HG03575 (cell line): ENCODE results near the gene CHRNA4.

ENCODE experiments used
- ATAC-seq: cut with Tn5 transposase; IDR thresholded peaks from one replicate; pipeline ENCODE4 v1.9.1; 2021; ENCODE audit not compliant: unreplicated experiment, insufficient number of reproducible peaks, low FRiP score; ENCODE audit errors: extremely low read depth

CHRNA4 gene

GRCh38 chr20:63328026-63328700 lies 33.0 kb downstream of the CHRNA4 start:
- no peak for ATAC-seq

- no peak for ATAC-seq
Observed at GRCh38 chr20:63327231-63327745, 33.9 kb downstream of the CHRNA4 start.

- ATAC-seq, result no peak
Observed at GRCh38 chr20:63326314-63327230, 34.6 kb downstream of the CHRNA4 start.

- ATAC-seq, result no peak
Observed at GRCh38 chr20:63325554-63326313, 35.4 kb downstream of the CHRNA4 start.

- no peak for ATAC-seq
Observed at GRCh38 chr20:63325021-63325471, 36.1 kb downstream of the CHRNA4 start.

GRCh38 chr20:63323357-63323981 lies 37.7 kb downstream of the CHRNA4 start:
- no peak for ATAC-seq

GRCh38 chr20:63322933-63323273 lies 38.2 kb downstream of the CHRNA4 start:
- ATAC-seq, result no peak

GRCh38 chr20:63322146-63322932 lies 38.8 kb downstream of the CHRNA4 start:
- no peak for ATAC-seq

- no peak for ATAC-seq
Observed at GRCh38 chr20:63321148-63321831, 39.9 kb downstream of the CHRNA4 start.

- no peak for ATAC-seq
Observed at GRCh38 chr20:63320616-63321147, 40.5 kb downstream of the CHRNA4 start.

GRCh38 chr20:63320041-63320511 lies 41.1 kb downstream of the CHRNA4 start:
- ATAC-seq, result no peak

GRCh38 chr20:63319164-63320040 lies 41.7 kb downstream of the CHRNA4 start:
- ATAC-seq, result no peak

GRCh38 chr20:63318391-63319163 lies 42.6 kb downstream of the CHRNA4 start:
- no peak for ATAC-seq

GRCh38 chr20:63317601-63318291 lies 43.4 kb downstream of the CHRNA4 start:
- ATAC-seq, result no peak

GRCh38 chr20:63317061-63317460 lies 44.1 kb downstream of the CHRNA4 start:
- ATAC-seq, result no peak
